ENCODE results near the gene CDHR1.

DNA sequence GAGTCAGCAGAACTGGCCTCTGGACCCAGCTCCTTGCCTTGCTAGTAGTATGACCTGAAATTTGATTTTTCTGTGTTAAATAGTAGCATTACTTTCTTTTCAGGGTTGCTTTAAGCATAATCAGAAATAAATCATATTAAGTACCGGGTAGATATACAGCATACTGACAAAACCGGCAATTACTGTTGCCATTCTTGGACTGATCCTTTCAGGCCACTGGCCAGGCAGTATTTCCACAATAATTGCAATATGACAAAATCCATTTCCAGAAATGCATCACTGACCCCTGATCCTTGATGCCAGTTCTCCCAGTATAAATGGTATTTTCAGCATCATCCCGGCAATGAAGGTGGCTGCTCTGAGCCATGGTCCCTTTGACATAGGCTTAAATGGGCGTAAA is 40.1 kb downstream of the CDHR1 start:
- TF ChIP-seq, protein P1, sequence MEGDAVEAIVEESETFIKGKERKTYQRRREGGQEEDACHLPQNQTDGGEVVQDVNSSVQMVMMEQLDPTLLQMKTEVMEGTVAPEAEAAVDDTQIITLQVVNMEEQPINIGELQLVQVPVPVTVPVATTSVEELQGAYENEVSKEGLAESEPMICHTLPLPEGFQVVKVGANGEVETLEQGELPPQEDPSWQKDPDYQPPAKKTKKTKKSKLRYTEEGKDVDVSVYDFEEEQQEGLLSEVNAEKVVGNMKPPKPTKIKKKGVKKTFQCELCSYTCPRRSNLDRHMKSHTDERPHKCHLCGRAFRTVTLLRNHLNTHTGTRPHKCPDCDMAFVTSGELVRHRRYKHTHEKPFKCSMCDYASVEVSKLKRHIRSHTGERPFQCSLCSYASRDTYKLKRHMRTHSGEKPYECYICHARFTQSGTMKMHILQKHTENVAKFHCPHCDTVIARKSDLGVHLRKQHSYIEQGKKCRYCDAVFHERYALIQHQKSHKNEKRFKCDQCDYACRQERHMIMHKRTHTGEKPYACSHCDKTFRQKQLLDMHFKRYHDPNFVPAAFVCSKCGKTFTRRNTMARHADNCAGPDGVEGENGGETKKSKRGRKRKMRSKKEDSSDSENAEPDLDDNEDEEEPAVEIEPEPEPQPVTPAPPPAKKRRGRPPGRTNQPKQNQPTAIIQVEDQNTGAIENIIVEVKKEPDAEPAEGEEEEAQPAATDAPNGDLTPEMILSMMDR (conservative IDR thresholded peaks at IDR 0.05; ENCODE audit: low read depth in 2 of 2): no peak
- TF ChIP-seq, protein P2, sequence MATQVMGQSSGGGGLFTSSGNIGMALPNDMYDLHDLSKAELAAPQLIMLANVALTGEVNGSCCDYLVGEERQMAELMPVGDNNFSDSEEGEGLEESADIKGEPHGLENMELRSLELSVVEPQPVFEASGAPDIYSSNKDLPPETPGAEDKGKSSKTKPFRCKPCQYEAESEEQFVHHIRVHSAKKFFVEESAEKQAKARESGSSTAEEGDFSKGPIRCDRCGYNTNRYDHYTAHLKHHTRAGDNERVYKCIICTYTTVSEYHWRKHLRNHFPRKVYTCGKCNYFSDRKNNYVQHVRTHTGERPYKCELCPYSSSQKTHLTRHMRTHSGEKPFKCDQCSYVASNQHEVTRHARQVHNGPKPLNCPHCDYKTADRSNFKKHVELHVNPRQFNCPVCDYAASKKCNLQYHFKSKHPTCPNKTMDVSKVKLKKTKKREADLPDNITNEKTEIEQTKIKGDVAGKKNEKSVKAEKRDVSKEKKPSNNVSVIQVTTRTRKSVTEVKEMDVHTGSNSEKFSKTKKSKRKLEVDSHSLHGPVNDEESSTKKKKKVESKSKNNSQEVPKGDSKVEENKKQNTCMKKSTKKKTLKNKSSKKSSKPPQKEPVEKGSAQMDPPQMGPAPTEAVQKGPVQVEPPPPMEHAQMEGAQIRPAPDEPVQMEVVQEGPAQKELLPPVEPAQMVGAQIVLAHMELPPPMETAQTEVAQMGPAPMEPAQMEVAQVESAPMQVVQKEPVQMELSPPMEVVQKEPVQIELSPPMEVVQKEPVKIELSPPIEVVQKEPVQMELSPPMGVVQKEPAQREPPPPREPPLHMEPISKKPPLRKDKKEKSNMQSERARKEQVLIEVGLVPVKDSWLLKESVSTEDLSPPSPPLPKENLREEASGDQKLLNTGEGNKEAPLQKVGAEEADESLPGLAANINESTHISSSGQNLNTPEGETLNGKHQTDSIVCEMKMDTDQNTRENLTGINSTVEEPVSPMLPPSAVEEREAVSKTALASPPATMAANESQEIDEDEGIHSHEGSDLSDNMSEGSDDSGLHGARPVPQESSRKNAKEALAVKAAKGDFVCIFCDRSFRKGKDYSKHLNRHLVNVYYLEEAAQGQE (IDR thresholded peaks at IDR 0.05; ENCODE audit: unreplicated experiment): no peak
- TF ChIP-seq EZH2phosphoT487 (IDR thresholded peaks at IDR 0.05; ENCODE audit: unreplicated experiment) (no peak), ZNF331 (CRISPR knock-in tag; IDR thresholded peaks at IDR 0.05; ENCODE audit: low read depth) (no peak), POLR2AphosphoS5 (IDR thresholded peaks at IDR 0.05; ENCODE audit: low read depth) (no peak), EZH2 (IDR thresholded peaks at IDR 0.05; ENCODE audit: low read depth, unreplicated experiment) (no peak), NANOG (IDR thresholded peaks at IDR 0.05; ENCODE audit: borderline replicate concordance) (no peak), ZNF114 (CRISPR knock-in tag; IDR thresholded peaks at IDR 0.05) (no peak), CREB1 (CRISPR knock-in tag; IDR thresholded peaks at IDR 0.05; ENCODE audit: low read depth) (no peak), JUNB (IDR thresholded peaks at IDR 0.05; ENCODE audit: unreplicated experiment) (no peak), STAT1 (IDR thresholded peaks at IDR 0.05; ENCODE audit: unreplicated experiment) (no peak)
- TF ChIP-seq, protein P3, sequence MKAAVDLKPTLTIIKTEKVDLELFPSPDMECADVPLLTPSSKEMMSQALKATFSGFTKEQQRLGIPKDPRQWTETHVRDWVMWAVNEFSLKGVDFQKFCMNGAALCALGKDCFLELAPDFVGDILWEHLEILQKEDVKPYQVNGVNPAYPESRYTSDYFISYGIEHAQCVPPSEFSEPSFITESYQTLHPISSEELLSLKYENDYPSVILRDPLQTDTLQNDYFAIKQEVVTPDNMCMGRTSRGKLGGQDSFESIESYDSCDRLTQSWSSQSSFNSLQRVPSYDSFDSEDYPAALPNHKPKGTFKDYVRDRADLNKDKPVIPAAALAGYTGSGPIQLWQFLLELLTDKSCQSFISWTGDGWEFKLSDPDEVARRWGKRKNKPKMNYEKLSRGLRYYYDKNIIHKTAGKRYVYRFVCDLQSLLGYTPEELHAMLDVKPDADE (IDR thresholded peaks at IDR 0.05): no peak

Measured in GM23338 (cell line).